CD4-positive, alpha-beta T cell (primary cell): ENCODE measurements around the gene JAK1. TPM values are rescaled to one million over a fixed set of nuclear protein-coding genes. Genes with fewer than 3 reads are reported as not detected.

Experiments
- ATAC-seq: fragments of 200-7000 bp; cut with Tn5 transposase; one replicate; pipeline ENCODE4 v1.10.0; 2022; ENCODE audit warnings: mild to moderate bottlenecking; ENCODE audit not compliant: poor library complexity
- CTCF ChIA-PET: fragments of 350-600 bp; sonication (Branson Sonifier 250); formaldehyde crosslinking; loops from one replicate; lab custom pipeline; 2021; ENCODE audit warnings: antibody characterized with exemption, inconsistent platforms; lab: Charles Lee
- POLR2A ChIA-PET: fragments of 350-600 bp; sonication (Branson Sonifier 250); formaldehyde crosslinking; loops from one replicate; lab custom pipeline; 2021; ENCODE audit warnings: antibody characterized with exemption, inconsistent platforms; lab: Charles Lee
- DNase-seq, 14 experiments: peaks; one replicate each; pipeline ENCODE4 v3.0.0-alpha.2; 2013 to 2020; ENCODE audit warnings: mixed read lengths in 2 of 14
- H3K27ac ChIP-seq, 2 donors: one replicate each; pipeline versions ENCODE4 v1.5.1 to v1.7.0; 2013; ENCODE audit warnings: low read length in 2 of 2, low read depth in 1 of 2, mild to moderate bottlenecking in 1 of 2
- H3K27me3 ChIP-seq, 2 experiments: 1 replicate in 1 of 2; 2 replicates in 1 of 2; pipeline versions ENCODE4 v1.6.1 to v1.7.0; 2013; ENCODE audit warnings: low read length in 2 of 2, control low read depth in 1 of 2, mild to moderate bottlenecking in 1 of 2, moderate library complexity in 1 of 2; ENCODE audit not compliant: insufficient read depth in 2 of 2, control insufficient read depth in 1 of 2
- H3K36me3 ChIP-seq: one replicate; pipeline ENCODE4 v1.6.1; 2013; ENCODE audit warnings: low read length, control low read depth; ENCODE audit not compliant: insufficient read depth
- H3K4me1 ChIP-seq: one replicate; pipeline ENCODE4 v1.6.1; 2013; ENCODE audit warnings: low read length, control low read depth; ENCODE audit not compliant: insufficient read depth
- H3K4me3 ChIP-seq: one replicate; pipeline ENCODE4 v1.5.1; 2013; ENCODE audit warnings: mild to moderate bottlenecking, low read length, moderate library complexity
- H3K9me3 ChIP-seq, 2 experiments: 1 replicate in 1 of 2; 2 replicates in 1 of 2; pipeline versions ENCODE4 v1.6.1 to v1.7.0; 2013; ENCODE audit warnings: low read length in 2 of 2, mild to moderate bottlenecking in 2 of 2, control low read depth in 1 of 2, moderate library complexity in 1 of 2; ENCODE audit not compliant: control insufficient read depth in 1 of 2, insufficient read depth in 1 of 2
- H3K27ac Mint-ChIP-seq: one replicate; pipeline ENCODE4 v1.8.0; 2020; ENCODE audit warnings: mixed read lengths
- H3K27me3 Mint-ChIP-seq: one replicate; pipeline ENCODE4 v1.8.0; 2021; ENCODE audit warnings: mixed read lengths
- H3K36me3 Mint-ChIP-seq: one replicate; pipeline ENCODE4 v1.8.0; 2021; ENCODE audit warnings: low read depth, mixed read lengths
- H3K4me1 Mint-ChIP-seq: one replicate; pipeline ENCODE4 v1.8.0; 2021; ENCODE audit warnings: low read depth, mixed read lengths
- H3K4me3 Mint-ChIP-seq: one replicate; pipeline ENCODE4 v1.8.0; 2020; ENCODE audit warnings: mild to moderate bottlenecking, mixed read lengths
- H3K9me3 Mint-ChIP-seq: one replicate; pipeline ENCODE4 v1.8.0; 2020; ENCODE audit warnings: mixed read lengths
- CTCF ChIP-seq: fragments of 200-600 bp; IDR thresholded peaks from one replicate; pipeline ENCODE4 v1.8.0; 2022; ENCODE audit warnings: antibody characterized with exemption, mild to moderate bottlenecking
- intact Hi-C, 2 experiments: fragments of 100-400 bp; cut with DNase I in 1 of 2; cut with micrococcal nuclease in 1 of 2; formaldehyde crosslinking; loops; one replicate each; pipeline versions ENCODE4 v1.15.1 to v1.9.0; 2023 to 2025; cut with DNase I, micrococcal nuclease
- total RNA-seq, 174 experiments: library from RNA in 2 of 174; stranded (reverse) in 2 of 174; gene quantifications; one replicate each; pipeline ENCODE4 v1.2.3 and lab custom pipeline; 2021 to 2026

JAK1 gene
- total RNA-seq, 2 experiments from 2014 or later: 240 to 252 TPM

- H3K27ac ChIP-seq: peak overlapping the region in 1 of 2 donors; percentile 19
- H3K9me3 ChIP-seq: no peaks in the 10 kb centered on the region
- no peak overlapping the region for H3K4me3 ChIP-seq
- Mint-ChIP-seq H3K36me3 (peaks cover 8% of the 10 kb centered on the region), H3K27ac (peak overlapping the region; percentile 75), H3K27me3 (no peaks in the 10 kb centered on the region), H3K4me3 (no peak overlapping the region), H3K4me1 (peaks cover 94% of the 10 kb centered on the region), H3K9me3 (no peaks in the 10 kb centered on the region)
- ATAC-seq (no peak), DNase-seq (no peak)
- ChIA-PET POLR2A (interaction anchor here (1.4 to 2.4 kb wide), 4 partner anchors 8 to 71 kb away, joined by 5 to 13 read pairs (median 6); partner anchors contain the start of gene JAK1), CTCF (interaction anchor here (1.5 to 2.0 kb wide), 2 partner anchors 16 to 71 kb away, joined by 3 to 6 read pairs; no protein-coding TSS in a partner anchor)
- intact Hi-C loops: loop anchor here in 1 of 2 experiments (1.0 kb wide), 1 partner anchor 8 kb away; no protein-coding TSS in a partner anchor
- H3K4me1 ChIP-seq: peaks cover 40% of the 10 kb centered on the region
- H3K27me3 ChIP-seq: no peaks in the 10 kb centered on the region
- no peak for TF ChIP-seq CTCF
- no peaks in the 10 kb centered on the region for H3K36me3 ChIP-seq
These were observed 18.1 kb downstream of the JAK1 start for GRCh38 chr1:64948216-64948615.

GRCh38 chr1:64946916-64947315 is 19.4 kb downstream of the JAK1 start:
- no peak overlapping the region for H3K4me3 ChIP-seq
- H3K27ac ChIP-seq: no peak overlapping the region
- no peak for TF ChIP-seq CTCF
- intact Hi-C loops: no loop called here
- H3K4me3 Mint-ChIP-seq: peak overlapping the region; percentile 26
- peaks cover 93% of the 10 kb centered on the region for H3K4me1 Mint-ChIP-seq
- no peaks in the 10 kb centered on the region for H3K27me3 ChIP-seq
- H3K36me3 ChIP-seq: no peaks in the 10 kb centered on the region
- H3K9me3 ChIP-seq: no peaks in the 10 kb centered on the region
- ATAC-seq (no peak), DNase-seq (no peak)
- peaks cover 35% of the 10 kb centered on the region for H3K4me1 ChIP-seq
- ChIA-PET POLR2A (interaction anchor here (0.8 to 1.9 kb wide), 3 partner anchors 14 to 70 kb away, joined by 4 to 8 read pairs (median 5); partner anchors contain the start of gene JAK1), CTCF (interaction anchor here (0.5 to 2.0 kb wide), 2 partner anchors 69 to 208 kb away, joined by 3 to 6 read pairs; no protein-coding TSS in a partner anchor)
- no peaks in the 10 kb centered on the region for H3K27me3 Mint-ChIP-seq
- H3K9me3 Mint-ChIP-seq: no peaks in the 10 kb centered on the region
- H3K36me3 Mint-ChIP-seq: peaks cover 8% of the 10 kb centered on the region
- H3K27ac Mint-ChIP-seq: peak overlapping the region; percentile 75

DNA sequence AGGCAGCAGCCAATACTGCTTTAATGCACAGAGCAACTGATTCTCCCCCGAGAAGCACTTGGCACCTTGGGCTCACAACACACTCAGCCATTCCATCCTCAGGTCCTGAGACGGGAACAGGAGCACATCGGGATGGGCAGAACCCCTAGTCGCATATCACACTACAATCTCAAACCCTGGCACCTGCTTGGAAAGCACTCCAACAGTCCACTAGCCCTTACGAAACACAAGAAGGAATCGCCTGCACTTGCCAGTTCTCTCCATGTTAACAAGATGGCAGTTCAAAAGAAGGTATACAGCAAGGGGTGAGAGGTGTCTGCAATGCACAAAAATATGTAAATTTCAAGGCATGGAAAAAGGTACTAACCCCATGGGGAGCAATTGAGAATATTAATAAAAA is 21.4 kb downstream of the JAK1 start:
- no peaks in the 10 kb centered on the region for H3K9me3 Mint-ChIP-seq
- H3K4me1 Mint-ChIP-seq: peaks cover 91% of the 10 kb centered on the region
- Histone ChIP-seq H3K4me3 (no peak overlapping the region), H3K27me3 (no peaks in the 10 kb centered on the region), H3K36me3 (no peaks in the 10 kb centered on the region), H3K27ac (no peak overlapping the region), H3K4me1 (peaks cover 32% of the 10 kb centered on the region), H3K9me3 (no peaks in the 10 kb centered on the region)
- ATAC-seq: no peak
- H3K27ac Mint-ChIP-seq: no peak overlapping the region
- TF ChIP-seq CTCF: no peak
- no peak overlapping the region for H3K4me3 Mint-ChIP-seq
- intact Hi-C loops: no loop called here
- POLR2A ChIA-PET: no interaction called here
- DNase-seq: no peak
- no peaks in the 10 kb centered on the region for H3K27me3 Mint-ChIP-seq
- CTCF ChIA-PET: no interaction called here
- H3K36me3 Mint-ChIP-seq: peaks cover 8% of the 10 kb centered on the region
